Measurements from ENCODE around the gene STK25. TPM values are rescaled to one million over a fixed set of nuclear protein-coding genes. Genes with fewer than 3 reads are reported as not detected.
"Not testable (repeated sequence)": the region's sequence is repeated elsewhere in the genome, so short reads cannot be mapped to it uniquely, and the experiment has no call there.

Gene STK25
- total RNA-seq, 6 experiments from 2014 or later = 51.0 to 99.1 (median 63.5) TPM

DNA sequence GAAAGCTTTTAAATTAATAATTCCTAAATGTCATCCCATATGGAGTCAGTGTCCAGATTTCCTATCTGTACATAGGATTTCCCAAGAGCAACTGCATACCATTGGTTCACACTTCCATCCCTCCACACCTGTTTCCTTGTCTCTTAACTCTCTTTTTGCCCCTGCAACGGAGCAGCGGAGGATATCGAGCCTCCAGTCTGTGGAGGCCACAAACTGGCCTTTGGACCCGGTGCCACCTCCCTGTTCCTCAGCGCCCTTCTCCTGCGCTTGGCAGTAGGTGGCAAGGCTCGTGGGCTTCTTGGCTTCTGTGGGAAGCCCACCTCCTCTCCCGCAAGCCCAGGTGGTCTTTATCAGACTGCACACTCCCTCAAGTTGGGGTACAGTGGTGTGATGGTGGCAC, 23.8 kb upstream of the STK25 start:
- no peaks in the 10 kb centered on the region for H3K4me1 ChIP-seq
- ATAC-seq (no peak), DNase-seq (no peak)
- no peaks in the 10 kb centered on the region for H3K36me3 ChIP-seq
- 100% methylated on average over 2 of the region's 8 CpGs for WGBS (ENCODE audit: insufficient coverage, low coverage, low lambda C conversion rate, missing lambda C conversion rate)
- H3K9me3 ChIP-seq = no peaks in the 10 kb centered on the region
- H3K27ac ChIP-seq = no peak overlapping the region
- intact Hi-C loops (cut with DNase I) = no loop called here
- H3K27me3 ChIP-seq = no peaks in the 10 kb centered on the region
- TF ChIP-seq POLR2A (IDR thresholded peaks at IDR 0.05) = no peak
- TF ChIP-seq, protein P1, sequence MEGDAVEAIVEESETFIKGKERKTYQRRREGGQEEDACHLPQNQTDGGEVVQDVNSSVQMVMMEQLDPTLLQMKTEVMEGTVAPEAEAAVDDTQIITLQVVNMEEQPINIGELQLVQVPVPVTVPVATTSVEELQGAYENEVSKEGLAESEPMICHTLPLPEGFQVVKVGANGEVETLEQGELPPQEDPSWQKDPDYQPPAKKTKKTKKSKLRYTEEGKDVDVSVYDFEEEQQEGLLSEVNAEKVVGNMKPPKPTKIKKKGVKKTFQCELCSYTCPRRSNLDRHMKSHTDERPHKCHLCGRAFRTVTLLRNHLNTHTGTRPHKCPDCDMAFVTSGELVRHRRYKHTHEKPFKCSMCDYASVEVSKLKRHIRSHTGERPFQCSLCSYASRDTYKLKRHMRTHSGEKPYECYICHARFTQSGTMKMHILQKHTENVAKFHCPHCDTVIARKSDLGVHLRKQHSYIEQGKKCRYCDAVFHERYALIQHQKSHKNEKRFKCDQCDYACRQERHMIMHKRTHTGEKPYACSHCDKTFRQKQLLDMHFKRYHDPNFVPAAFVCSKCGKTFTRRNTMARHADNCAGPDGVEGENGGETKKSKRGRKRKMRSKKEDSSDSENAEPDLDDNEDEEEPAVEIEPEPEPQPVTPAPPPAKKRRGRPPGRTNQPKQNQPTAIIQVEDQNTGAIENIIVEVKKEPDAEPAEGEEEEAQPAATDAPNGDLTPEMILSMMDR (IDR thresholded peaks at IDR 0.05) = no peak
- H3K4me3 ChIP-seq = no peak overlapping the region

DNA sequence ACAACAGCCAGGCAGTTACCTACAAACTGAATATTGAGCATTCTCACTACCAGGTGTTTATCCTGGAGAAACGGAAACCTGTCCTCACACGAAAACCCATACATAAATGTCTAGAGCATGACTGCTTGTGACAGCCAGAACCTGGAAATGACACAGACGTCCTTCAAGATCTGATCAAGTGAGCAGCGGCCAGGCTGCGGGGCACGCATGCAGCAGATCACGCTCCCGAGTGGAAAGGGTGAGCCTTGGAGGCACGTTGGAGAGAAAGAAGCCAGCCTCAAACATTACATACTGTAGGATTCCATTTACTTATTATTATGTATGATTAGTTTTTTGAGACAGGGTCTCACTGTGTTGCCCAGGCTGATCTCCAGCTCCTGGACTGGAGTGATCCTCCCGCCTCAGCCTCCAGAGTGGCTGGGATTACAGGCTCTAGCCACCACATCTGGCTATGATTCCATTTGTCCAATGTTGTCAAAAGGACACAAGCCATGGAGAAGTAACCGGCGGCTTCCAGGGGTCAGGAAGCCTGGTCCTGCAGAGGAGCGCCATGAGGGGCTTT, 22.9 kb upstream of the STK25 start:
- 100% methylated on average over 2 of the region's 13 CpGs for WGBS (ENCODE audit: insufficient coverage, low coverage, low lambda C conversion rate, missing lambda C conversion rate)
- ATAC-seq (no peak), DNase-seq (no peak)
- Histone ChIP-seq H3K4me1 (no peaks in the 10 kb centered on the region), H3K27me3 (no peaks in the 10 kb centered on the region), H3K36me3 (no peaks in the 10 kb centered on the region), H3K9me3 (no peaks in the 10 kb centered on the region), H3K4me3 (no peak overlapping the region), H3K27ac (no peak overlapping the region)
- intact Hi-C loops (cut with DNase I) = no loop called here
- TF ChIP-seq POLR2A (IDR thresholded peaks at IDR 0.05) = no peak
- TF ChIP-seq, protein P1 (IDR thresholded peaks at IDR 0.05) = no peak

DNA sequence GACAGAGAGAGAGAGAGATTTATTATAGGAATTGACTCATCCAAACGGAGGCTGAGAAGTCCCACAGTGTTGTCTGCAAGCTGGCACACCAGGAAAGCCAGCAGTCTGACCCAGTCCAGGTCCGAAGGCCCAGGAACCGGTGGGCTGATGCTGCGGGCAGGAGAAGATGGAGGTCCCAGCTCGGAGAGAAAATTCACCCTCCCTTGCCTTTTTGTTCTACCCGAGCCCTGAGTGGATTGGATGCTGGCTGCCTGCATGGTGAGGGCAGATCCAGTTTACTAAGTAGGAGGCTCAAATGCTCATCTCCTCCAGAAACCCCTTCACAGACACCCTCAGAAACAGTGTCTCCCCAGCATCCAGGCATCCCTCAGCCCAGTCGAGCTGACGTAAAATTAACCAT, 22.2 kb upstream of the STK25 start:
- no peak for DNase-seq
- intact Hi-C loops (cut with DNase I) = no loop called here
- Histone ChIP-seq H3K27me3 (no peaks in the 10 kb centered on the region), H3K4me1 (no peaks in the 10 kb centered on the region), H3K36me3 (no peaks in the 10 kb centered on the region), H3K4me3 (no peak overlapping the region), H3K9me3 (no peaks in the 10 kb centered on the region), H3K27ac (no peak overlapping the region)
- no peak for ATAC-seq
- TF ChIP-seq POLR2A (IDR thresholded peaks at IDR 0.05) = no peak
- TF ChIP-seq, protein P1 (IDR thresholded peaks at IDR 0.05) = no peak
- WGBS (ENCODE audit: insufficient coverage, low coverage, low lambda C conversion rate, missing lambda C conversion rate) = 55% methylated on average over 2 of the region's 8 CpGs

DNA sequence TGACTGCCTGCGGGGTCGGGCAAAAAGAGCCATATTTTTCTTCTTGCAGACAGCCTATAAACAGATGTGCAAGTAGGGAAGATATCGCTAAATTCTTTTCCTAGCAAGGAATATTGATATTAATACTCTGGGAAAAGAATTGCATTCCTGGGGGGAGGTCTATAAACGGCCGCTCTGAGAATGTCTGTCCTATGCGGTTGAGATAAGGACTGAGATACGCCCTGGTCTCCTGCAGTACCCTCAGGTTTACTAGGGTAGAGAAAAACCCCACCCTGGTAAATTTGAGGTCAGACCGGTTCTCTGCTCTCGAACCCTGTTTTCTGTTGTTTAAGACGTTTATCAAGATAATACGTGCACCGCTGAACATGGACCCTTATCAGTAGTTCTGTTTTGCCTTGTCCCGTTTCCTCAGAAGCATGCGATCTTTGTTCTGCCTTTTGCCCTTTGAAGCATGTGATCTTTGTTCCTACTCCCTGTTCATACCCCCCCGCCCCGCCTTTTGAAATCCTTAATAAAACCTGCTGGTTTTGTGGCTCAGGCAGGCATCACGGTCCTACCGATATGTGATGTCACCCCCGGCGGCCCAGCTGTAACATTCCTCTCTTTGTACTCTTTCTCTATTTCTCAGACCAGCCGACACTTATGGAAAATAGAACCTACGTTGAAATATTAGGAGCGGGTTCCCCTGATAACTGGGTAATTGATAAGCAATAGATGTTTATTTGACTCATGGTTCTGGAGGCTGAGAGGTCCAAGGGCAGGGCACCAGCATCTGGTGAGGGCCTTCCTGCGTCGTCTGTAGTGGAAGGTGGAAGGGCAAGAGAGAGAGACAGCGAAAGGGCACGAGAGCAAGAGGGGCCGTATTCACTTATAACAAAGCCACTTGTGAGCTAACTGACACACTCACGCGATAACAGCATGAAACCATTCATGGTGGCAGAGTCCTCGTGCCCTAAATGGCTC, 17.7 kb upstream of the STK25 start:
- intact Hi-C loops (cut with DNase I); H3K9me3 ChIP-seq: not testable (repeated sequence)
- 80% methylated on average over 23 of the region's 31 CpGs for WGBS (ENCODE audit: insufficient coverage, low coverage, low lambda C conversion rate, missing lambda C conversion rate)

DNA sequence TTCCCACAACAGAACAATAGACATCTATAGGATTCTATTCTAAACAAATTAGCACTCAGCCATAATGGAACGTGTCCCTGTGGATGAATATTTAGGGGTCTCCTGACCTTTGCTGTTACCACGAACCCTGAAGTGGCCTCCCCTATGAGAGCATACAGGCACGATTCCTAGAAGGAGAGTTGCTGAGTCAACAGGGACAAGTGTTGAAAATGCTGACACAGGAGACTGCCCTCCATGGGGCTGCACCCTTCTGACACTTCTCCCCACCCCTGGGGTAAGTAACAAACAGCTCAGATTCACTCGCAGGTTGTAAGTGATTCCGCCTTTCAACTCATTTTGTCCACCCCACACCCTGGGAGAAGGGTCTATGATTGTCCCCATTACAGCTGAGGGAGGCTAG, 14.1 kb upstream of the STK25 start:
- intact Hi-C loops (cut with DNase I) = no loop called here
- no peak for DNase-seq
- Histone ChIP-seq H3K4me1 (no peaks in the 10 kb centered on the region), H3K36me3 (no peaks in the 10 kb centered on the region), H3K9me3 (no peaks in the 10 kb centered on the region), H3K27me3 (no peaks in the 10 kb centered on the region), H3K4me3 (no peak overlapping the region), H3K27ac (no peak overlapping the region)
- WGBS (ENCODE audit: insufficient coverage, low coverage, low lambda C conversion rate, missing lambda C conversion rate) = 58% methylated on average over 4 of the region's 5 CpGs
- no peak for ATAC-seq
- TF ChIP-seq, protein P1 (IDR thresholded peaks at IDR 0.05) = no peak
- TF ChIP-seq POLR2A (IDR thresholded peaks at IDR 0.05) = no peak

More for the DNA sequence above, 17.7 kb upstream of the STK25 start:
- not testable (repeated sequence) for ATAC-seq, H3K4me3 ChIP-seq, DNase-seq, H3K27me3 ChIP-seq, H3K27ac ChIP-seq, H3K4me1 ChIP-seq, H3K36me3 ChIP-seq
